ENCODE results near the gene CRABP1. TPM values are rescaled to one million over a fixed set of nuclear protein-coding genes. Genes with fewer than 3 reads are reported as not detected.
A peak's percentile ranks its signal among the peaks of the same experiment; 100 is the strongest.

CRABP1 gene
- total RNA-seq, 6 experiments from 2014 or later, result not detected

- TF ChIP-seq POLR2A (IDR thresholded peaks at IDR 0.05), result no peak
- TF ChIP-seq CTCF (IDR thresholded peaks at IDR 0.05), result no peak
- DNase-seq (no peak), ATAC-seq (no peak)
- H3K4me1 ChIP-seq, result no peaks in the 10 kb centered on the region
- no peaks in the 10 kb centered on the region for H3K27me3 ChIP-seq
- WGBS (ENCODE audit: insufficient coverage, low coverage, low lambda C conversion rate, missing lambda C conversion rate), result 81% methylated on average over 2 of the region's 2 CpGs
- H3K27ac ChIP-seq, result no peak overlapping the region
- no peaks in the 10 kb centered on the region for H3K9me3 ChIP-seq
- intact Hi-C loops (cut with DNase I), result no loop called here
- no peaks in the 10 kb centered on the region for H3K36me3 ChIP-seq
- no peak overlapping the region for H3K4me3 ChIP-seq
Observed at GRCh38 chr15:78389738-78390137, 49.6 kb downstream of the CRABP1 start.

DNA sequence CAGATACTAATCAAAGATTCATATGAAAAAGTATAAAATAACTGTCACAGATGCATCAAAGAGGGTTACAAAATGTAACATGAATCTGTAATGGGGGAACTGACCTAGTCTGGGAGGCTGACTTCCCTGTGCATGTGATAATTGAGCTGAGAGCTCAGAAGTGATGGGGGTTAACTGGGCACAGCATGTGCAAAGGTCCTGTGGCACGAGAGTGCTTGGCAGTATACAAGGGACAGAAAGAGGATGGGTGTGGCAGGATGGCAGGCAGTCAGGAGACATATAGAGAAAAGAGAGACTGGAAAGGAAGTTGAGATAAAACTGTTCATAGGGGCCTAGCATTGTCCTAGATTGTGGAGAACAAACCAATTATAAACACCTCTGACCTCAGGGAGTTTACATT is 50.1 kb downstream of the CRABP1 start:
- no peaks in the 10 kb centered on the region for H3K9me3 ChIP-seq
- H3K4me1 ChIP-seq, result no peaks in the 10 kb centered on the region
- intact Hi-C loops (cut with DNase I), result no loop called here
- H3K27me3 ChIP-seq, result no peaks in the 10 kb centered on the region
- ATAC-seq (no peak), DNase-seq (peak in 1 of 3 donors; percentile 3)
- no peak for TF ChIP-seq CTCF (IDR thresholded peaks at IDR 0.05)
- TF ChIP-seq POLR2A (IDR thresholded peaks at IDR 0.05), result no peak
- no peak overlapping the region for H3K4me3 ChIP-seq
- H3K27ac ChIP-seq, result no peak overlapping the region
- no peaks in the 10 kb centered on the region for H3K36me3 ChIP-seq
- 78% methylated on average over 1 of the region's 1 CpG for WGBS (ENCODE audit: insufficient coverage, low coverage, low lambda C conversion rate, missing lambda C conversion rate)

DNA sequence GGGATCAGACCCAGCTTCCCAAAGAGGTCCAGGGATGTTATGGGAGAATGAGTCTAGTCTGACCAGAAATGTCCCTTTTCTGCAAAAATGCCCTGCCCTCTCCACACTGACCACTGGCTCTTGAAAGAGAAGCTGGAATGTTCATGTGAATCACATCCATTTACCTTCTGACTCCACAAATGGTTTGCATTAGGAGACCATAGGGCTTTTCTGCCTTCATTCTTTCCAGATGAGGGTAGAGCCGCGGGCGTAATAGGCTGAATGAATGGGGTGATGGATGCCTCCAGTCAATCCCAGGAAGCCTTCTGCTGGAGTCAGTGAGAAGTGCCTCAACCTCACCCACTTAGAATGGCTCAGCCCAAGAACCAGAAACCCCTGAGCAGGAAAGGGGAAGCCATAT is 50.7 kb downstream of the CRABP1 start:
- TF ChIP-seq CTCF (IDR thresholded peaks at IDR 0.05) (no peak), POLR2A (IDR thresholded peaks at IDR 0.05) (no peak)
- Histone ChIP-seq H3K9me3 (no peaks in the 10 kb centered on the region), H3K4me3 (no peak overlapping the region), H3K27ac (no peak overlapping the region), H3K27me3 (no peaks in the 10 kb centered on the region), H3K4me1 (no peaks in the 10 kb centered on the region), H3K36me3 (no peaks in the 10 kb centered on the region)
- intact Hi-C loops (cut with DNase I), result no loop called here
- 100% methylated on average over 2 of the region's 3 CpGs for WGBS (ENCODE audit: insufficient coverage, low coverage, low lambda C conversion rate, missing lambda C conversion rate)
- ATAC-seq, result no peak
- DNase-seq, result no peak

GRCh38 chr15:78391781-78392180 is 51.6 kb downstream of the CRABP1 start:
- no peak overlapping the region for H3K4me3 ChIP-seq
- no peak for TF ChIP-seq CTCF (IDR thresholded peaks at IDR 0.05)
- no peak for TF ChIP-seq POLR2A (IDR thresholded peaks at IDR 0.05)
- H3K36me3 ChIP-seq, result no peaks in the 10 kb centered on the region
- H3K27ac ChIP-seq, result no peak overlapping the region
- intact Hi-C loops (cut with DNase I), result no loop called here
- H3K9me3 ChIP-seq, result no peaks in the 10 kb centered on the region
- no peak for ATAC-seq
- peaks cover 0 to 3% (median 0%) of the 10 kb centered on the region in 4 donors for H3K4me1 ChIP-seq
- DNase-seq, result no peak
- no peaks in the 10 kb centered on the region for H3K27me3 ChIP-seq
- no CpG with 5 or more reads among the region's 3 CpGs for WGBS (ENCODE audit: insufficient coverage, low coverage, low lambda C conversion rate, missing lambda C conversion rate)

- H3K36me3 ChIP-seq, result no peaks in the 10 kb centered on the region
- DNase-seq (peak in 2 of 3 donors; percentile 37 to 42), ATAC-seq (no peak)
- peaks cover 0 to 6% (median 2%) of the 10 kb centered on the region in 4 donors for H3K4me1 ChIP-seq
- WGBS (ENCODE audit: insufficient coverage, low coverage, low lambda C conversion rate, missing lambda C conversion rate), result no CpG with 5 or more reads among the region's 4 CpGs
- TF ChIP-seq CTCF (IDR thresholded peaks at IDR 0.05), result no peak
- TF ChIP-seq POLR2A (IDR thresholded peaks at IDR 0.05), result no peak
- intact Hi-C loops (cut with DNase I), result no loop called here
- no peak overlapping the region for H3K27ac ChIP-seq
- no peaks in the 10 kb centered on the region for H3K27me3 ChIP-seq
- H3K9me3 ChIP-seq, result no peaks in the 10 kb centered on the region
- H3K4me3 ChIP-seq, result no peak overlapping the region
Observed at GRCh38 chr15:78392430-78392829, 52.3 kb downstream of the CRABP1 start.

All from right lobe of liver (tissue), 6 donors.